Uterus (tissue), 2 donors: ENCODE data around the gene UBN1.

Source experiments
- POLR2A ChIP-seq, 2 donors: fragments of 450-650 bp; IDR thresholded peaks; one replicate each; pipeline ENCODE4 v1.6.1; 2016; ENCODE audit warnings: antibody characterized with exemption in 2 of 2, mild to moderate bottlenecking in 1 of 2, moderate library complexity in 1 of 2
- TF ChIP-seq, protein P1 (sequence below), 4 experiments: fragments of 200-600 bp in 2 of 4; fragments of 450-650 bp in 2 of 4; sonication (generic) in 2 of 4; IDR thresholded peaks; one replicate each; pipeline ENCODE4 v1.5.1; 2016 to 2019; ENCODE audit warnings: antibody characterized with exemption in 4 of 4, mild to moderate bottlenecking in 2 of 4, moderate library complexity in 1 of 4

DNA sequence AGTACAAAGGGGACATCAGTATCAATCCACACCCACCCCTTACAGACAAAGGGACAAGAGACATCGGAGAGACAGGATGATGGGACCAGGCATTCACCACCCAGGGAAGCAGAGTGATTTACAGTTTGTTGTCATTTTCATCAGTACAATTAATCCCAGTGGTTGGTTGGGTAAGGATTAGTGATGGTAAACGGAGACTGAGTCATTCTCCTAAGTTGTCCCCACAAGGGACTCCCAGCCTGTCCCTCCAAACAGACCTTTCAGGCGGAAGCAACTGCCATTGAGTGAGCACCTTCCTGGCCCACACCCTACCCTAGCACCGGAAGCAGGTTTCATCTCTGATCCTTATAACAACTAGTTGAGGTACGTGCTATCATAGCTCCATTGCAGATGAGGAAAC lies 78.5 kb downstream of the UBN1 start:
- TF ChIP-seq, protein P1, sequence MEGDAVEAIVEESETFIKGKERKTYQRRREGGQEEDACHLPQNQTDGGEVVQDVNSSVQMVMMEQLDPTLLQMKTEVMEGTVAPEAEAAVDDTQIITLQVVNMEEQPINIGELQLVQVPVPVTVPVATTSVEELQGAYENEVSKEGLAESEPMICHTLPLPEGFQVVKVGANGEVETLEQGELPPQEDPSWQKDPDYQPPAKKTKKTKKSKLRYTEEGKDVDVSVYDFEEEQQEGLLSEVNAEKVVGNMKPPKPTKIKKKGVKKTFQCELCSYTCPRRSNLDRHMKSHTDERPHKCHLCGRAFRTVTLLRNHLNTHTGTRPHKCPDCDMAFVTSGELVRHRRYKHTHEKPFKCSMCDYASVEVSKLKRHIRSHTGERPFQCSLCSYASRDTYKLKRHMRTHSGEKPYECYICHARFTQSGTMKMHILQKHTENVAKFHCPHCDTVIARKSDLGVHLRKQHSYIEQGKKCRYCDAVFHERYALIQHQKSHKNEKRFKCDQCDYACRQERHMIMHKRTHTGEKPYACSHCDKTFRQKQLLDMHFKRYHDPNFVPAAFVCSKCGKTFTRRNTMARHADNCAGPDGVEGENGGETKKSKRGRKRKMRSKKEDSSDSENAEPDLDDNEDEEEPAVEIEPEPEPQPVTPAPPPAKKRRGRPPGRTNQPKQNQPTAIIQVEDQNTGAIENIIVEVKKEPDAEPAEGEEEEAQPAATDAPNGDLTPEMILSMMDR (IDR thresholded peaks at IDR 0.05), result no peak
- no peak for TF ChIP-seq POLR2A (IDR thresholded peaks at IDR 0.05)
